HG02610 (cell line): ENCODE data around the gene LTC4S.
A peak's percentile ranks its signal among the peaks of the same experiment; 100 is the strongest.

Experiments
- ATAC-seq: cut with Tn5 transposase; IDR thresholded peaks from one replicate; pipeline ENCODE4 v1.9.1; 2021; ENCODE audit warnings: mild to moderate bottlenecking, moderate library complexity; ENCODE audit not compliant: unreplicated experiment

LTC4S gene

DNA sequence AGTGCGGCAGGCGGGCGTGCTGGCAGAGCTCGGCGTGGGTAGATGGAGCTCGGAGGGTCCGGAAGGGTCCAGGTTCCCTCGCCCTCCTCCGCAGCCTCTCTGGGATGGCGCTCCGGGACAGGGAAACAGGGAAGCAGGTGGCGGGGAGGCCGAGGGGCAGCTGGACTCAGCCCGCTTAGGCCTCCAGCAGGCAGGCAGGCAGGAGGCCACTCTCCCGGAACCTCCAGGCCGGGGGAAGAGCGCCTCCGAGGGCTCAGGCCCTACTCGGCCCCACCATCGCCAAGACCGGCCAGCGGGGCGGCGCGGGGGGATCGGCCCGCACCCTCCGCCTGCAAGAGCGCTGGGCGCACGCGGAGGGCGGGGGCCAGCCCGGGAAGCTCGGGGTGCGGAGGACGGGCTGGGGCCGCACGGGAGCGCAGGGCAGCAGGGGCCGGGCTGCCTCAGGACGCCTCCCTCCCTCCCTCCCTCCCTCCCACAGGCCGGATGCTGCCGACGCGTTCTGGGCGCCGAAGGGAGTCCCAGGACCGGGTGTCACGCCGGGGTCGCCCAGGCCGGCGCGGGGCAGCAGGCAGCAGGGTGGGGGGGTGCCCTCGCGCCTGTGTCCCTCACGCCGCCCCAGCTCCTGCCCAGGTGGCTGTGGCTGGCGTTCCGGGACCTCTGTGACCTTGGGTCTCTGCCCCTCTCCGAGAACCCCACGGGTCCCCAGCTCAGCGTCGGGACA is 11.9 kb downstream of the LTC4S start:
- peak; percentile 13 for ATAC-seq

DNA sequence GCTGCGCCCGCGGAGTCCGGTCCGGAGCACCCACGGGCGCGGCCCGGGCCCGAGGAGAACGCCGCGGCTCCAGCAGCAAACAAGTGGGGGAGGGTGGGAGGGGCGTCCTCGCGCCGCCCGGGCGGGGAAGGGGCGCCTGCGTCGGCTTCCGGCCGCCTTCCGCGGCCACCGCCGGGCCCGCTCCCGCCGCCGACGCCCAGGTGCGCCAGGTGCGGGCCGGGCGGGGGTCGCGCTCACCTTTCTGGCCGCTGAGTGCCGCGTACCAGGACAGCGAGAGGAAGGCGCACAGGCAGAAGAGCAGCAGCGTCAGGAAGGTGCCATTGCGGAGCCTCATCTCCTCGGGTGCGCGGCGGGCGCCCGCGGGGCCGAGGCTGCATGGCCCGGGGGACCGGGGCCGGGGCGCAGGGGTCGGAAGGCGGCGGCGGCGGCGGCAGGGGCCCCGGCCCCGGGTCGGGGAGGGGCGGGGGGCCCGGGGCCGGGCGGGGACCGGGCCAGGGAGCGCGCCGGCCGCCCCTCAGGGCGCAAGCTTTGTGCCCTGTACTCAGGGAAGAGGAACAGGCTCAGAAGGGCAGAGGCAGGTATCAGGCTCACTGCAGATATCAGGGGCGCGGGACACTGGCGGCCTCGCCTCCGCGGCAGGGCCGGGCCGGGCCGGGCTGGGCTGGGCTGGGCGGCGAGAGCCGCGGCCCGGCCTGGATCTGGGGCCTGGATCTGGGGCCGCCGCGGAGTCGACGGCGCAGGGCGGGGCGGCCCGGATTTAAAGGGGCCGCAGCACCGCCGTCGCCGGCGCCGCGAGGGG is 12.7 kb downstream of the LTC4S start, which contains the start of gene MGAT4B:
TSS of gene MGAT4B (minus strand) at position 617 of the 799 bp plus-strand sequence. CDS start at position 334, 283 bp downstream.
- ATAC-seq: peak; percentile 73

DNA sequence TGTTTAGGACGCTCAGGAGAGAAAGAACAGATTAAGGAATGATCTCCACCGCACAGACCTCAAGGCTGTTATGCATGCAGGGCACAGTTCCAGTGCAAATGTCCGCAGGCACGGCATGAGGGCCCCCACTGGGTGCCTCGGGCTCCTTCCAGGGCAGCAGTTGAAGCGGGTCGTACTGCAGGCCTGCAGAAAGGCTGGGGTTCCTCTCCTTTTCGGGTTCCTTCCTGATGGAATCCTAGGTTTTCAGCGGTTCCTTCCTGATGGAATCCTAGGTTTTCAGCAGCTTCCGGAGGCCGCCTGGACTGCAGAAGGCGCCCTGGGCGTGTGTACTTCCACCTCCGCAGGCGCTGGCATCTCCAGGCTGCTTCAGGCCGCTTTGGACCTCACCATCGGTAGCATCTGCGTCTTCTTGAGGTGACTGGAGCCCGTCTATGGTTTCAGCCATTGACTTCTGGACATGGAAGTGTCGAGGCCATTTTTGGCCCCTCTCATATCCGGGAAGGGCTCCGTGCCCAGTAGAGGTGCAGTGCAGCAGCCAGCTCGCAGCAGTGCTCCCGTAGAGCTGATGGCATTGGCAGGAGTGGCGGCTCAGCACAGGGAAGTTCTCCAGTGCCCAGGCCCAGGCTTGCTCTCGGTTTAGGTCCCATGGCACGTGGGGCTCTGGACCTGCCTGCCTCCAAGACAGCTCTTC is 18.5 kb downstream of the LTC4S start:
- ATAC-seq: no peak

DNA sequence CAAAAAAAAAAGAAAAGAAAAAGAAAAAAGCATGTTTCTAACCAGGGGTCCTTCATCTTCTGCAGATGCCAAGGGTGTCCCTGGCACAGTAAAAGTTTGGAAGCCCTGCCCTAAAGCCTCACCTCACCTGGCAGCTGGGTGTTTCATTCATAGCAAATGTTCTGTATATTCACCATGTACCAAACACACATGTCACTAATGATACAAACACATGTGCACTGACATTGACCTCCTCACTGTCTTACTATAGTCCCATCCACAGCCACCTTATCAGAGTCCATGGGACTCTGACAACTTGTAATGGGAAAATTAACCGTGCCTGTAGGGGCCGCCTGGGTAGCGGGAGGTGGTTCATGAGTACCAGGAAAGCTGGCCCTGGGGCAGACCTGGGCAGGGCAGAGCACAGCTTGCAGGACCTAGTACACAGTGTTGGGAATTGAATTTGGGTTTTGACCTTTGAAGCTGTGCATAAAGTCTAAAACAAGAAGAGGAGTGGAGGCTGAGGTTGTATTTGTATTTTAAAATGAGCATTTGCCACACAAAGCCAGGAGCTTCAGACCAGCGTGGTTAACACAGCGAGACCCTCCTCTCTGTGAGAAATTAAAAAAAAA is 19.3 kb downstream of the LTC4S start:
- ATAC-seq: no peak

DNA sequence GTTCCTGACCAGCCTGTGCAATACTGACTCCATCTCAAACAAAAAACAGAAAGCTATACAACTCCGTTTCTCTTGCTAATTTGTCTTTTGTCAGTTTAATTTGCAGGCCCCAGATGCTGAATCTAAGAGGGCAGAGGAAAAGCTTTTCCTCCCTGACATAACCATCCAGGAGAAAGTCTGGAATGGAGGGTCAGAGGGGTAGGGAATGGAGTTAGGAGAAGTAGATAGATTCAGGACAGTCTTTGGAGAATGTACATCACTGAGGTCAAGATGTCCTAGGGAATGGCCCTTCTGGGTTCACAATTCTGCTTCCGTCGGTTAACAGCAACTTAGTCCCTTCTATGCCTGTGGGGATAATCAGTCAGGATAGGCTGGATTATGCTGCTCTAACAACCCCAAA is 20.3 kb downstream of the LTC4S start:
- no peak for ATAC-seq

DNA sequence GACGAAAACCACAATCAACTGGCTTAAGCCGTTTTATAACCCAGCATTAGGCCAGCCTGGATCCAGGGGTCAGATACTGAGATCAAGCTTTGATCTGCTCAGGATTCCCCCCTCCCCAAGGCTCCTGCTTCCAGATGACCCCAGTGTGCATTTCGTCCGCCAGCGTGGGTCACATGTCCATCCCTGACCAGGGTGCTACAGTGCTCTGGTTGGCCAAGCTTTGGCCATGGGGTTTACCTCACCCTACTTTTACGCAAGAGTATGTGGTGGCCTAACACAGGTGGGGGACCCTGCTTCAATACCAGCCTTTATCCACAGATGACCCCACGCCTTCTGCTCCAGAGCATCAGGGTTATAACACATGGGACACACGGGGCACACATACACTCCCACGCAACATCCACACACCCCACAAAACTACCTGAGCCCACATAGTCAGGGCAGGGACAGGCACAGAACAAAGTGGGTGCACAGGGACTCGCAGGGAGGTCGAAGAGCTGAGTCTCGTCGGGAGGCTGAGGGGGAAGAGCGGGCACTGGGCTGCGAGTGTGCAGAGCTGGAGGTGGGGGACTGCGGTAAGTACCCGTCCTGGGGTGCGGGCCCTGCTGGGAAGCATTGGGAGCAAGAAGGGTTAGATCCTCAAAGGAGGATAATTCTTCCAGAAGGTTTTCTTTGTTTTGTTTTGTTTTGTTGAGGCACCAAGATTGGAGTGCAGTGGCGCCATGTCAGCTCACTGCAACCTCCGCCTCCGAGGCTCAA is 21.9 kb downstream of the LTC4S start:
- ATAC-seq: no peak

DNA sequence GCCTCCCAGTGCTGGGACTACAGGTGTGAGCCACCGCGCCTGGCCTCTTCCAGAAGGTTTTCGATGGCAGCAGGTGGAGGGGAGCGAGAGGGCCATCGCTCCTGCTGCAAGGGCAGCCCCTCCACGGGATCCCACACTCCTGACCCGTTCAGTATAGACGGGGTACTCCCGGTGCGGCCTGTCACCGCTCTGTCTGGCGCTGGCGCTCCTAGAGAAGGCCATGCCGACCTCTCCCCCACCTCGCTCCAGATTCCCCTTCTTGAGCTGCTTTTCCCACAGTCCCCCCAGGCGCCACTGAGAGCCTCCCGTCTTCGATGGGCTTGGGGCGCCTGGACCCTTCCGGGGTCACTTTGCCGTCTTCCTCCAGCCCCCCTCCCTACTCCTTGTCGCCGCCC is 22.6 kb downstream of the LTC4S start:
- no peak for ATAC-seq

DNA sequence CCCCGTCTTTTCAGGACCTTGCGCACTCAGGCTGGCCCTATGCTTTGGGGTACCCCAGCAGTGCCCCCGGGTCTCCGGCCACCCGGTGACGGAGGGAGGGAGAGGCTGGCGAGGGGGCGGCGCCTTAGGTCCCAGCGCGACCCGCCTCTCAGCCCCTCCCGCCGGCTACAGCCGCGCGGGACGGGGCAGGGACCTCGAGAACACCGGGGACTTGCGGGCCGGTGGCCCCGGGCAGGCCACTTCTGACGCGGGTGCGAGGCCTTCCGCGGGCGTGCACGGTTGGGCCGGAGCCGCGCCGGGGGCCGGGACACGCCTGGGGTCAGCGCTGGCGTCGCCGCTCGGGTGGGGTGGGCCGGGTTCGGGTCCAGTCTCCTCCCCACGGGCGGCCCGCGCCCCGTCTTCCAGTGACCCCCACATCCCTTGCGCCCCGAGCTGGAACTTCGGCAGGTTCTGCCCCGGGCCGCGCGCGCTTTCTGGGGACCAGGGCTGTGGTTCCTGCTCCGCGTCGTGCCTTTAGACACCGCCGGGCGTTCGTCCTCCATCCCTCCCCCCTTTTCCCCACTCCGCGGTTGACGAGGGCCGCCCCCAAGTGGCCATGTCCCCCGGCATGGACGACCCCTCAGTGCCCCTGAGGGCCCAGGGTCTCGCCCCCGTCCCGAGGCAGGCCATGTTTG is 23.1 kb downstream of the LTC4S start:
- no peak for ATAC-seq

DNA sequence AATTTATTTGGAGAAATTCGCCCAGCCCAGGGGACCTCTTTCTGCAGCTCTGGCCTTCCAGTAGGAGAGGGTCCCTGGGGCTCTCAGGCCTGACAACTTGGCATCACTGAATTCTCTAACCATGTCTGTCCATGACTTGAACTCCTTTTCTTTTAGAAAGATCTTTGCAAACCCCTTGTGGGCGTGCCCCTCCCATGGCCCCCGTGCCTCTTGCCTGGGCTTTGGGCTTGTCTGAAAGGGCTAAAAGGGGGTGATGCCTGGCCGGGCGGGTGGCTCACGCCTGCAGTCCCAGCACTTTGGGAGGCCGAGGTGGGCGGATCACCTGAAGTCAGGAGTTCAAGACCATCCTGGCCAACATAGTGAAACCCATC is 23.7 kb downstream of the LTC4S start:
- no peak for ATAC-seq

DNA sequence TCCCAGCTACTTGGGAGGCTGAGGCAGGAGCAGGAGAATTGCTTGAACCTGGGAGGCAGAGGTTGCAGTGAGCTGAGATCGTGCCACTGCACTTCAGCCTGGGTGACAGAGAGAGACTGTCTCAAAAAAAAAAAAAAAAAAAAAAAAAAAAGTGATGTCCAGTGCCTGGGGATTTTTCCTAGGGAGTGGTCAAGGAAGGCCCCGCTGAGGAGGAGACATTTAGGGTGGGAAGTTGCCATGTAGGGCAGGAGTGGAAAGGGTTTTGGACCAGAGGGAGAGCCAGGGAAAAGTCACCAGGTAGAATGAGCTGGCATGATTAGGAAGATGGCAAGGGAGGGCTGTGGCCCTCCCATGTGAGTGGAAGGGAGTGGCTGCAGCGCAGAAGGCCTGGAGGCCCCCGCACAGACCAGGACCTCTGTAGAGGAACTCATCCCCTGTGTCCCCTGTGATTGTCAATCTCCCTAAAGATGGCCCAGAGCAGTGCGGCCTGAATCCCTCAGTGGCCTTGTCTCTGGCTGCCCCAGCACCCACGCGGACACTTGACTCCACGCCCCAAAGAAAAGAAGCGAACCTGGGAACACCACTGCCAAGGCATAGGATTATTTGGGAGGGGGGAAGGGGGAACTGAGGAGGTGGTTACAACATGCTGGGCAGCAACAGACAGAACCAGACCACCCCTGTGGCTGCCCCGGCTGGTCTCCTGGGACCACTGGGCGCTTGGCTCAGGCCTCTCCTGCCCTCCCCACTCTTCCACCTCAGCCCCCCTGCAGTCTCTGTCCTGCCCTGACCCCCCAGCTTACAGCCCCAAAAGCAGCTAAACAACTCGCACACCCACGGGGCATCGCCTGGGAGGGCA is 24.3 kb downstream of the LTC4S start:
- ATAC-seq: no peak

DNA sequence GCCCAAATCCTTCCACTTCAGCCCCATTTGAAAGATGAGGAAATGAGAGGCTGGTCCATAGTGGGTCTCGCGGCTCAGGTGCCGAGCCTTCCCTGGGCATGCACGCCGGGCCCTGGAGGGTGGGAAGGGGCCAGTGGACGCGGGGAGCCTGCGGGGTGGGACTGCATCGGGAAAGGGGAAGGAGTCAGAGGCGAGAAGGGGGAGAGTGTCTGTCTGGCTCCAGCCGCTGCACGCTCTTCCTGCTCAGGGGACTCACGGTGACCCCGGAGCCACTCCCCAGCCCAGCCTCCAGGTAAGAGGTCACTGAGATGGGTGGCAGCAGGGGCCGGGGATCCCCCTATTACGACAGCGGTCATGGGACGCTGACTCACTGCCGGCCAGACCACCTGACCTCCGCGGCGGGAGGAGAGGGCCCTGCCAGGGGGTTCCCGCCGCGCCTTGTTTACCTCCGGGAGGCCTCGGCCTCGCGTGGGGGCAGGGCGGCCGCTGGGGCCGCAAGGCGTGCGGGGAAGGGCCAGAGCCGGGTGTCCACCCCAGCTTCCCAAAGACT is 25.0 kb downstream of the LTC4S start:
- peak; percentile 64 for ATAC-seq

DNA sequence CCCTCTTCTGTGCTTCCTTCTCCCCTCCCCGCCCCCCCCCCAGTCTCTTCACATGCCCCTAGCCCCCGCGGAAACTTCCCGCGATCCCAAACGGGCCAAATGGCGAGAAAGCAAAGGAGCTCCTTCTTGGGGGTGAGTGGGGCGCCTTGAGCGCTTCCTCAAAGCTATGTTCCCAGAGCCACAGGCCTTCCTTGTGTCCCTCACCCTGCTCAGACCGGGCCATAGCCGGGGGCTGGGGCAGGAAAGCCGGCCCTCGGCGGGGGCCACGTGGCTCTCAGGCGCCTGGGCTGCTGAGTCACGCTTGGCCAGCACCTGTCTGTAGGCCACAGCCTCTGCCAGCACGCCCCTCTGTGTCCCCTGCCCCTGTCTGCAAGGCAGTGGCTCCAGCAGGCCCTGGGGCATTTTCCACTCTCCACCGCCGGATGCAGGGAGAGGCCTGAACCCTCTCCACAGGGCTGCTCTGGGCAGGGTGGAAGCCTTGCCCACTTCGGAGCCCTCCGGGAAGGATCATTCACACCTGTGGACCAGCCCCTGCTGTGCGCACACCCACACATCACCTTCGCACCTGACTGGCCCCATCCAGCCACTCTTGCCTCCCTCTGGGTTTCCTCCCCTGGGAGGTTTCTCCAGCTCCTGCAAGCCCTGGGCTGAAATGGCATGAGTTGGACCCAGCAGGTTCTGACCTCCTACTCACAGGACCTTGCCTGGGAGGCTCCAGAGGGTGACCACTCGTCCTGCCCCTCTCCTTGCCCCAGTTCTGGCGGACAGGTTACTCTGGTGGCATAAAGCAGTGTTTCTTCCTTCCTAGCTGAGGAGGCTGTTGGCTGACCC is 25.7 kb downstream of the LTC4S start:
- no peak for ATAC-seq

DNA sequence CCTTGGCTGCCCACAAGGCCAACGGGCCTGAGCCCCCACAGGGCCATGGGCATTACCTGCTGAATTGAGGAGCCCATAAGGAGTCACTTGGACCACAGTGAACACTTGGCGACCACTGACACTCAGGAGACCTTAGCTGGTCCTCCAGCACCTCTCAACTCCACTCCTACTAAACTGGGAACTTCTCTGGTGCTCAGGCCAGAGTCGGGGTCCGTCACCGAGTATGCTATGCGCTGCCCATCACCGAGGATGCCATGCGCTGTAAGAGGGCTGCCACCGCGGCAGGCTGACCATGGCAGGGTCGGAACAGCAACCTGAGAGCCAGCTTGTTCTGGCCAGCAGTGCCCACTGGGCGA is 26.3 kb downstream of the LTC4S start:
- no peak for ATAC-seq

DNA sequence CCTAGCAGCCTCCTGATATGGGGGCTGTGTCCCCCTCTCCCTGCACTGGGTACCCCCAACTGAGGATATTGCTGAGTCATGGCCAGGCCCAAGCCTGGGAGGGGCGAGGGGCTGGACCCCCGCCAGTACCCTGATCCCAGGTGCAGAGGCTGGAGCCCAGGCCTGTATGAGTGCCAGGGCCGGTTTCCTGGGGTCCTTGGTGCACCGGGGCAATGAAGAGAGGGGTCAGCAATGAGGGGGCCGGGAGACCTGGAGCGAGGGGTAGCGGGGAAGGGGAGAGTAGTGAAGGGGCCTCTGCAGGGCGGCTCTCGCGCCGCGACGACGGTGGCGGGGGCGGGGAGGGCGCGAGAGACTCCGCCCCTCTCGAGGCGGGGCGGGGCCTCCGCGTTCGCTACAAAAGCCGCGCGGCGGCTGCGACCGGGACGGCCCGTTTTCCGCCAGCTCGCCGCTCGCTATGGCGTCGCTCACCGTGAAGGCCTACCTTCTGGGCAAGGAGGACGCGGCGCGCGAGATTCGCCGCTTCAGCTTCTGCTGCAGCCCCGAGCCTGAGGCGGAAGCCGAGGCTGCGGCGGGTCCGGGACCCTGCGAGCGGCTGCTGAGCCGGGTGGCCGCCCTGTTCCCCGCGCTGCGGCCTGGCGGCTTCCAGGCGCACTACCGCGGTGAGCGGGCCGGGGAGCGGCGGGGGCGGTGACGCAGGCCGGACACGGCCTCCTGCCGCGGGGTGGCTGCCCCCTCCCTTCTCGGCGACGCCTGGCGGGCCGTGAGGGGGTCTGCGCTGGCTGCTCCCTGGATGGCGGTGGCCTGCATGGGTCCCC is 26.9 kb downstream of the LTC4S start, which contains the start of gene SQSTM1:
TSS of gene SQSTM1 (plus strand) at position 423 of the 815 bp plus-strand sequence. CDS start at position 455, 32 bp downstream.
- peak; percentile 35 for ATAC-seq

DNA sequence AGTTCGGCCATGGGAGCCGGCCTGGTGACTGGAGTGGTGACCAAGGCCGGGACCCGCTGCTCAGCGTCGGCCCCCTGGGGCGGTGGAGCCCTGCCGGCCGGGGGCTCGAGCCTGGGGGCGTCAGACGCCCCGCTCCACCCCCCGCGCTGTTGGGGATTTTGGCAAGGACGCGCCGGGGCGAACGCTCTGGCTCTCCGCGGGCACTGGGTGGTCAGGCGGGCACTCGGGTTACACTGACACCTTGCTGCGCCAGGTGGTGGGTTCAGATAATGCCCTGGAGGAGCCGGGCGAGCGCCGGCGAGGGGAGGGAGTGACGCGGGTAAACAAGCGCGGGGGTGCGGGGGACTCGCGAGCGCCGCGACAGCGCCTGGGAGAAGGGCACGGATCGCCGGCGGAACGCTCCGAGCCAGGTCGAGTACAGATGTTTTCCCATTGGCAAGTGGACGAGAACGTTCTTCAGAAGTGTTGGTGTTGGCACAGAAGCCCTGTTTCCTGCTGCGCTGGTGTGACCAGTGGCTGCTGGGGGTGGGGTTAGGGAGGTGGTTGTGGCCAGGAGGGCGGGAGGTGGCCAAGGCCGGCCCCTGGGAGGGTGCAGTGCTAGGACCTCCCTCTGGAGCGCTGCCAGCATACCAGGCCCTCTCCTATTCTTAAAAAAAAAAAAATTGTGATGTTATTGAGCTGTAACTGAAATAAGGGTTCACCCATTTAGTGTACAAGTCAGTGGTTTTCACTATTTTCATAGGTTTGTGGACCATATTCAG is 27.7 kb downstream of the LTC4S start:
- peak; percentile 40 for ATAC-seq

DNA sequence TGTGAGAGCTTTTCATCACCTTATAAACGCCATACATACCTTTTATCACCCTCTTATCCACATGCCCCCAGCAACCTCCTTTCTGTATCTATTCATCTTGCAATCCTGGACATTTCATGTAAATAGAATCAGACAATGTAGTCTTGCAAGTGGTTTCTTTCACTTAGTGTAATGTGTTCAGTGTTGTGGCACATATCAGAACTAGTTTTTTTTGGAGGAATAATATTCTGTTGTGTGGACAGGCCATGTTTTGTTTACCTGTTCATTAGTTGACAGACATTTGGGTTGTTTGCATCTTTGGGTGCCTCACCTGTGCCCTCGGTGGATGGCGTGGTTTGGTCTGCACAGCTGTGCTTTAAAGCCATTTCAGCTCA is 28.3 kb downstream of the LTC4S start:
- no peak for ATAC-seq
